ENCODE data around the gene ARRDC2. TPM values are rescaled to one million over a fixed set of nuclear protein-coding genes. Genes with fewer than 3 reads are reported as not detected.
A peak's percentile ranks its signal among the peaks of the same experiment; 100 is the strongest.
"Not testable (repeated sequence)": the region's sequence is repeated elsewhere in the genome, so short reads cannot be mapped to it uniquely, and the experiment has no call there.

Gene ARRDC2
- total RNA-seq, 1 experiment from 2014 or later, result 14.8 TPM

- DNase-seq (ENCODE audit: low read depth, low spot score), result no peak
- in situ Hi-C loops (cut with HindIII; ENCODE audit: low pct_unique_long_range_greater_than_20kb, low sequenced_read_pairs), result no loop called here
Measured at GRCh38 chr19:18008814-18009213, 844 bp downstream of the ARRDC2 start.

DNA sequence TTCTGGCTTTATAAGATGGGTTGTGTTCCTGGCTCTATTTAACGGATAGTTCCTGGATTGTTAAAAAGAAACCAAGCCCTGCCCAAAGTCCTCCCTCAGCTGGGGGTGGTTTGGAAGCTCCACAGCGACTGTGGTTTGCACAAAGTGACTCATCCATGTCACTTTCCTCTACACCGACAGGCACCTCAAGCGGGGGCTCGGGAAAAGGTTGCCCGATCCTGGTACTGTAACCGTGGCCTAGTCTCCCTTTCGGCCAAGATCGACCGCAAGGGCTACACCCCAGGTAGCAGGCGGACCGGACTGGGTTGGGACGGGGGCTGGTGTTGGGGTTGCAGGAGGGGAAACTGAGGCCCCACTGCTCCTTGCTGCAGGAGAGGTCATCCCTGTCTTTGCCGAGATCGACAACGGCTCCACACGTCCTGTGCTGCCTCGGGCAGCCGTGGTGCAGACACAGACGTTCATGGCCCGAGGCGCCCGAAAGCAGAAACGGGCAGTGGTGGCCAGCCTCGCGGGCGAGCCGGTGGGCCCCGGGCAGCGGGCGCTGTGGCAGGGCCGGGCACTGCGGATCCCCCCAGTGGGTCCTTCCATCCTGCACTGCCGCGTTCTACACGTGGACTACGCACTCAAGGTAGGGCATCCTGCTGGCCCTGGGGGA lies 1.6 kb downstream of the ARRDC2 start:
- no peak for DNase-seq (ENCODE audit: low read depth, low spot score)
- in situ Hi-C loops (cut with HindIII; ENCODE audit: low pct_unique_long_range_greater_than_20kb, low sequenced_read_pairs), result no loop called here

DNA sequence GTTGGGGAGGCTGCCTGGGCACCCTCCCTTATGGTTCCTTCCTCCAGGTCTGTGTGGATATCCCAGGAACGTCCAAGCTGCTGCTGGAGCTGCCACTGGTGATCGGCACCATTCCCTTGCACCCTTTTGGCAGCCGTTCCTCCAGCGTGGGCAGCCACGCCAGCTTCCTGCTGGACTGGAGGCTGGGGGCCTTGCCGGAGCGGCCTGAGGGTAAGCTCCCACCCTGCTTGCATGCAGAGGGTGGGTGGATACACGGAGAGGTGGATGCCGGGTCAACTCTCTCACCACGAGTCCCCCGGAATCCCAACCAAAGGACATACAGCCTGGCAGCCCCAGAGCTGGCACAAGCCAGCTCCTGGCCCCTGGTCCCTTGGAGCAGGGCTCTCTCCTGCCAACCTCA lies 2.2 kb downstream of the ARRDC2 start:
- DNase-seq (ENCODE audit: low read depth, low spot score), result no peak
- in situ Hi-C loops (cut with HindIII; ENCODE audit: low pct_unique_long_range_greater_than_20kb, low sequenced_read_pairs), result no loop called here

DNA sequence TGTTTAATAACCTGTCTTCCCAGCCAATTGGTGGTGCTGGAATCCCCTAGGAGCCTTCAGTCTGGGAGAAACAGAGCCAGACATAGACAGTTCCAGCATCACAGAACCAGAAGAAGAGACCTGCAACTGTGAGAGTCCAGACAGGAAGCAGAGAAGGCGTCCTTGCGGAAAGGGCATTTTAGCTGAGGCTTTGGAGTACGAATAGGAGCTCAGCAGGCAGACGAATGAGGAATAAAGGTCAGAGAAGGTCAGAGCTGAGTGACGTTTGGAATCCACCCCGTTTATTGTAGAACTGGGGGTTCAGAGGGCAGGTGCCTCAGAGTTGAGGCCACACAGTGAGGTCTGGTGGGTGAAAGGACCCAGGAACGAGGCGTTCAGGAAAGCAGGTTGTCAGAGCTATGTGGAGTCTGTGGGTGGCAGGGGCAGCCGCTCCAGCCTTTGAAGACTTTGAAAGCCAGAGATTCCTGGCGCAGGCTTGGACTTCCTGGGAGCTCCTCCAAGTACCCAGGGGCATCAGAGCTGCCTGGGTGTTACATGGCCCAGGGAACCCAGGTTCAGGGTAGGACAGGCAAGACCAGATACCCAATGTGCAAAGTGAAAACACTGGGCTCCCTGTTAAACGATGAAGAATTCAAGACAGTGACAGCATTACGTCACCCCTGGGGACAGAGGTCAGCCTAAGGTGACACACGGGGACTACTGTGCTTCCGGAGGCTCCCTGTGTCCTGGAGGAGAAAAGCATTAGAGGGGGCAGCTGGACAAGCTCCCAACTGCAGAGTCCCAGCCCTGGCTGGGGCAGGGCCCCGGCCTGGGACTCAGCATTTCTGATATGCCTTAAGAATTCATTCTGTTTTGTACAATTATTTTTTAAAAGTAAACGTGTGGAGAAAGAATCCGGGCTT lies 5.5 kb downstream of the ARRDC2 start:
- DNase-seq (ENCODE audit: low read depth, low spot score), result no peak
- in situ Hi-C loops (cut with HindIII; ENCODE audit: low pct_unique_long_range_greater_than_20kb, low sequenced_read_pairs), result no loop called here

DNA sequence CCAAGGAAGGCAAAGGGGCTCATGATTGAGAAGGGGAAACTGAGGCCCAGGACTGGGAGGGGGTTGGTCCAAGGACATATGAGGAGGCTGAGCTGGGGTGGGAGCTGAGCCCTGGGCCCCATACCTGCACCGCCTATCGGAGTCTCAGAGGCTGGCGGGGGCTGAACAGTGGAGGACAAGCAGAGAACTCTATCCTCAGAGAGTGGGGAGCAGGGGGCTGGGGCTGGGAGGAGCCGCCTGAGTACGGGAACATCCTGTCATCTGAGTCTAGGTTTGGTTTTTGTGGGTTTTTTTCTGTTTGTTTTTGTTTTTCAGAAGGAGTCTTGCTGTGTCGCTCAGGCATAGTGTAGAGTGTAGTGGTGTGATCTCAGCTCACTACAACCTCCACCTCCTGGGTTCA lies 6.2 kb downstream of the ARRDC2 start:
- in situ Hi-C loops (cut with HindIII; ENCODE audit: low pct_unique_long_range_greater_than_20kb, low sequenced_read_pairs), result no loop called here
- DNase-seq (ENCODE audit: low read depth, low spot score), result no peak

GRCh38 chr19:18016209-18016910 lies 8.4 kb downstream of the ARRDC2 start:
- in situ Hi-C loops (cut with HindIII; ENCODE audit: low pct_unique_long_range_greater_than_20kb, low sequenced_read_pairs), result no loop called here
- no peak for DNase-seq (ENCODE audit: low read depth, low spot score)

DNA sequence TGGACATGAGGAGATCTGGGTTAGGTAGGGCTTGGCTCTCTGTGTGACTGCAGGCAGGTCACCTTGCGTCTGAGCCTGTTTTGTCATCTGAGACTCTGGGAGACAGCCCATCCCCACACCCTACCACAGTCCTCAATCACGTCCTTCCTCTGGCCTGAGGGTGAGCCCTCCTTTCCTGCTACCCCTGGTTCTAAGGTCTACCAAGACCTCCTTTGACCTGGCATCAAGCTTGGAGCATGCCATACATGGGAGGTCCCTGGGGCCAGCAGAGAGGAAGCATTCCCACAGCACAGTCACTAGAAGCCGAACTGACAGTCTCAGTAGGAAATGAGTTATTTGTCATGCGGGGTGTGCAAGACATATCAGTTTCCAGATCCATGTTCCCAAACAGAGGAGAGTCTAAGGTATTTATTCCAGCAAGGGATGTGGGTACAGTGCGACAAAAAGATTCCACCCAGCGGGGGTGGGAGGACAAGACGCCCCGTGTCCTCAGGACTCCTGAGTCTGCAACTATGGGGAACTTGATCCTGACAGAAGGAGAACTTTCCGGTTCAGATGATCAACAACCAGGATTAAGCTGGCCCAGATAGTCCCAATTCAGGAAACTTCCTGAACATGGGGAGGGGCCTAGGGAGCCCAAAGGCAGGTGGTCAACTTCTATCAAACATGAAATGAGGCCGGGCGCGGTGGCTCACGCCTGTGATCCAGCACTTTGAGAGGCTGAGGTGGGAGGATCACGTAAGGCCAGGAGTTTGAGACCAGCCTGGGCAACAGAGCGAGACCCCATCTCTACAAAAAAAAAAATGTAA lies 9.5 kb downstream of the ARRDC2 start:
- in situ Hi-C loops (cut with HindIII; ENCODE audit: low pct_unique_long_range_greater_than_20kb, low sequenced_read_pairs), result no loop called here
- DNase-seq (ENCODE audit: low read depth, low spot score), result no peak

DNA sequence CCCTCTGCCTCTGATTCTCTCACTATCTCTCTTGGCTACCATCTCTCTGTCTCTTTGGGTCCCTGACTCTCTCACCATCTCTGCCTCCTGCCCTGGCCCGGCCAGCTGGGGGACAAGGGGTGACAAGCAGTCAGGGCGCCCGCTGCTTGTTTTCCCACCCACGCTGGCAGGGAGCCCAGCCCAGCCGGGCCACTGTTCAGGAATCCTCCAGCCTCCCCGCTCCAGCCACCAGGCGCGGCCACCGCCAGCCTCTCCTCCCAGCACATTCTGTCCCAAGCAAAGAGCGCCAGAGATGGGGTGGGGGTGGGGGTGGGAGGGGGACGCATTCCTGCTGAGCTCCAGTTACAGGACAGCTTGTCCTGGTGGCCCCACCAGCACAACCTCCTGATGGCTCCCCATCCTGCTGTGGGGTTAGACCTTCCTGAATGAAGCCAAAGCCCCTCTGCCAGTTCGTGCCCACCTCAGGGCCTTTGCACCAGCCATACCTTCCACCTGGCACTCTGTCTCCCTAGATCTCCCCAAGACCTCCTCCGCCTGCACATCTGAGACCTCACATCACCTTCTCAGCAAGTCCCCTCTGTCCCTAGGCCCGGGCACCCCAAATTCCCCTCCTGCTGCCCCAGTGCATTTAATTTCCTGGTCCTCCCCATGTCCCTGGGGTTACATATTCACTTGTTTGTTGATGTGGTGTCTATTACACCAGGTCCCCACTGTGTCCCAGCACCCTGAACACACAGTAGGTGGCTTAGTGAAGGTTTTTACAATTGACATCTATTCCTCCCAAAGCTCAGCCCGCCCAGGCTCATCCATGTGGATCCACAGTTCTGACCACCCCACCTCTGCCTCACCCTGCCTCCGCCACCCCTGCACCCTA lies 12.5 kb downstream of the ARRDC2 start:
- no peak for DNase-seq (ENCODE audit: low read depth, low spot score)
- in situ Hi-C loops (cut with HindIII; ENCODE audit: low pct_unique_long_range_greater_than_20kb, low sequenced_read_pairs), result no loop called here

- no peak for DNase-seq (ENCODE audit: low read depth, low spot score)
- in situ Hi-C loops (cut with HindIII; ENCODE audit: low pct_unique_long_range_greater_than_20kb, low sequenced_read_pairs), result no loop called here
Measured at GRCh38 chr19:18021121-18021755, 13.3 kb downstream of the ARRDC2 start.

GRCh38 chr19:18023622-18024251 lies 15.8 kb downstream of the ARRDC2 start:
- DNase-seq (ENCODE audit: low read depth, low spot score), result peak; percentile 91
- in situ Hi-C loops (cut with HindIII; ENCODE audit: low pct_unique_long_range_greater_than_20kb, low sequenced_read_pairs), result no loop called here

DNA sequence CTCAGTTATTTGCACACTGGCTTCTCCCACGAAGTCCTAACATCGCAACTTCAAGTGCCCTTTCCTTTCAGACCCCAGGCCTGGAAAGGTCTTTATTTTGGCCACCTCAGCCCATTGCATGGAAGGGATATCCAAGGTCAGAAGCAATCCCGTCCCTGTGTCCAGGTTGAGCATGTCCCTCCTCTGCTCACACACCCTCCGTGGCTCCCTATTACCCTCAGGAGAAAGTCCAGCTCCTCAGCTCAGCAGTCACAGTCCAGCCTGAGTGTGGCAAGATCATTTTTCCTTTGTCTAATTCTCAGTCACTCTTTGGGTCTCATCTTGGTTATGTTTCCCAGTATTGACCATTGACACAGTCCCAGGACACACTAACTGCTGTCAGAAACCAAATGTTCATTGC lies 19.2 kb downstream of the ARRDC2 start:
- in situ Hi-C loops (cut with HindIII; ENCODE audit: low pct_unique_long_range_greater_than_20kb, low sequenced_read_pairs), result no loop called here
- no peak for DNase-seq (ENCODE audit: low read depth, low spot score)

DNA sequence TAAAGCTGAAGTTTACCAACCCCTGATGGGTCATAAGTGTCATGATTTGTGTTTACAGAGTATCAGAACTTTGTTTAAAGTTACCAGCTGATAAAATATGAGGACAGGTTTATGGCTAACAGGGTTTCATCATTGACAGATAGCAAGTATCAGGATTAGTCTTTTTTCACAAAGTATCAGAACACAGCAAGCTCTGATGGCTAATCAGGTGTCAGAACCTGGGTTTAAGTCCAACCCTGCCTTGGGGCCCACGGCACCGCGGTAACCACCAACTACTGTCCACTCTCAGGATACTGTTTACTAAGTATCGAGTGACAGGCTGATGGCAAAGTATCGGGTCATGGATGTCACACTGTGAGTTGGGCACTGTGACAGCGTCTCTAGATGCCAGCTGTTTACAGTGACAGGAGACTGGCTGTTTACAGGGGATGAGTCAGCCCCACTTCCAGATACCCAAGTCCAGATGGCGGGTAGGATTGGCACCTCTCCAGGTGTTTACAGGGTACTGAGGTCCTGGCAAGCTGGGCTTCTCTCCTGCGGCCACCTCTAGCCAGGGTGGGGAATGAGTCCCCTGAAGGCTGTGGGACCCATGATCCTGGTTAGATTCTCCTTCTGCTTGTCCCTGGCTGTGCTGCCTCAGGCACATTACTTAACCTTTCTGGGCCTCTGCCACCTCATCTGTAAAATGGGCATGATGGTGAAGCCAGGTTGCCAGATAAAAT lies 21.8 kb downstream of the ARRDC2 start:
- DNase-seq (ENCODE audit: low read depth, low spot score), result no peak
- in situ Hi-C loops (cut with HindIII; ENCODE audit: low pct_unique_long_range_greater_than_20kb, low sequenced_read_pairs), result no loop called here

DNA sequence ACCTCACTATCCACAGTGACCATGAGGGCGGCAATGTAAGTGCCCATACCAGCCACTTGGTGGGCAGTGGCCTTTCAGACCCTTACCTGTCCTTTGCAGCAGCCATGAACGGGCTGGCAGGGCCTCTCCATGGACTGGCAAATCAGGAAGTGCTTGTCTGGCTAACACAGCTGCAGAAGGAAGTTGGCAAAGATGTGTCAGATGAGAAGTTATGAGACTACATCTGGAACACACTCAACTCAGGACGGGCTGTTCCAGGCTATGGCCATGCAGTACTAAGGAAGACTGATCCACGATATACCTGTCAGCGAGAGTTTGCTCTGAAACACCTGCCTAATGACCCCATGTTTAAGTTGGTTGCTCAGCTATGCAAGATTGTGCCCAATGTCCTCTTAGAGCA lies 23.4 kb downstream of the ARRDC2 start:
- in situ Hi-C loops (cut with HindIII; ENCODE audit: low pct_unique_long_range_greater_than_20kb, low sequenced_read_pairs), result not testable (repeated sequence)

GRCh38 chr19:18032102-18032501 lies 24.1 kb downstream of the ARRDC2 start:
- in situ Hi-C loops (cut with HindIII; ENCODE audit: low pct_unique_long_range_greater_than_20kb, low sequenced_read_pairs); DNase-seq (ENCODE audit: low read depth, low spot score): not testable (repeated sequence)

More for the DNA sequence above, 23.4 kb downstream of the ARRDC2 start:
- DNase-seq (ENCODE audit: low read depth, low spot score), result not testable (repeated sequence)

- in situ Hi-C loops (cut with HindIII; ENCODE audit: low pct_unique_long_range_greater_than_20kb, low sequenced_read_pairs), result no loop called here
- no peak for DNase-seq (ENCODE audit: low read depth, low spot score)
Measured at GRCh38 chr19:18041054-18041453, 33.1 kb downstream of the ARRDC2 start.
